Sciatic nerve (tissue), 2 donors: ENCODE data around the gene COX6A1. TPM values are rescaled to one million over a fixed set of nuclear protein-coding genes. Genes with fewer than 3 reads are reported as not detected.
A peak's percentile ranks its signal among the peaks of the same experiment; 100 is the strongest.

Experiments
- ATAC-seq: fragments of 200-7000 bp; cut with Tn5 transposase; one replicate; pipeline ENCODE4 v1.9.1; 2020; ENCODE audit warnings: mild to moderate bottlenecking, moderate library complexity
- DNase-seq: peaks from one replicate; pipeline ENCODE4 v3.0.0-alpha.2; 2020; ENCODE audit warnings: low spot score
- intact Hi-C: fragments of 100-400 bp; cut with DNase I; formaldehyde crosslinking; loops from one replicate; pipeline ENCODE4 v1.14.2; 2022
- total RNA-seq: library from RNA; stranded (reverse); fragmentation: NEBNext Ultra II Directional; extraction: Animal tissue kit (Norgen Biotek cat#: 25700); gene quantifications from one replicate; pipeline ENCODE4 v1.2.1, GENCODE V29; 2021
- donor health status: DM: no; HTN: no; CAD: no.
- donor health status: DM: no; HTN: no; CAD: no.

COX6A1 gene
- total RNA-seq = 165 TPM

DNA sequence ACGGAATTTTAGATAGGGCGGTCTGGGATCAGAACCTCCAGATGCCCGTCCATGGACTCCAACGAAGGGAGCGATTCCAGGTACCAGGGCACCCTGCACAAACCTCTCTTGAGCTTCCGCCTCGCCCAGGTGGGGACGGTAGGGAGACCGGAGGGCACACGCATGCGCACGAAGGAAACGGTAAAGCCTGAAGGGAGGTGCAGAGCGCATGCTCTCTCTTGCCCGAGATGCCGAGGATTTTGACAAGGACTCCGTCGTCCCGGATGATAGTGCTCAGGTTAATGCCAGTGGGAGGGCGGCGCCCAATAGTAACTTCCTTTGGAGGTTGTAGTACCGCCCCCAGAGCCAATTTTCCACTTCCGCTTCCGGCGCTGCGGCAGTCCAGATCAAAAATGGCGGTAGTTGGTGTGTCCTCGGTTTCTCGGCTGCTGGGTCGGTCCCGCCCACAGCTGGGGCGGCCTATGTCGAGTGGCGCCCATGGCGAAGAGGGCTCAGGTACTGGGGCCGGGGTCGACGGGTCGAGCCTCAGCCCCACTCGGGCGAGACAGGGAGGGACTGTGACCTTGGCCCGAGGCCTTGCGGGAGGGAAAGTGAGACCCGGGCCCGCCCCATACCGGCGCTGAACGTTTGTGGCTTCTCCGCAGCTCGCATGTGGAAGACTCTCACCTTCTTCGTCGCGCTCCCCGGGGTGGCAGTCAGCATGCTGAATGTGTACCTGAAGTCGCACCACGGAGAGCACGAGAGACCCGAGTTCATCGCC, at the start of gene COX6A1:
COX6A1 (plus strand) TSS at position 379 of the 760 bp plus-strand sequence; CDS start at position 393, 14 bp downstream.
- intact Hi-C loops = no loop called here
- ATAC-seq = peak; percentile 98
- DNase-seq = peak; percentile 94

DNA sequence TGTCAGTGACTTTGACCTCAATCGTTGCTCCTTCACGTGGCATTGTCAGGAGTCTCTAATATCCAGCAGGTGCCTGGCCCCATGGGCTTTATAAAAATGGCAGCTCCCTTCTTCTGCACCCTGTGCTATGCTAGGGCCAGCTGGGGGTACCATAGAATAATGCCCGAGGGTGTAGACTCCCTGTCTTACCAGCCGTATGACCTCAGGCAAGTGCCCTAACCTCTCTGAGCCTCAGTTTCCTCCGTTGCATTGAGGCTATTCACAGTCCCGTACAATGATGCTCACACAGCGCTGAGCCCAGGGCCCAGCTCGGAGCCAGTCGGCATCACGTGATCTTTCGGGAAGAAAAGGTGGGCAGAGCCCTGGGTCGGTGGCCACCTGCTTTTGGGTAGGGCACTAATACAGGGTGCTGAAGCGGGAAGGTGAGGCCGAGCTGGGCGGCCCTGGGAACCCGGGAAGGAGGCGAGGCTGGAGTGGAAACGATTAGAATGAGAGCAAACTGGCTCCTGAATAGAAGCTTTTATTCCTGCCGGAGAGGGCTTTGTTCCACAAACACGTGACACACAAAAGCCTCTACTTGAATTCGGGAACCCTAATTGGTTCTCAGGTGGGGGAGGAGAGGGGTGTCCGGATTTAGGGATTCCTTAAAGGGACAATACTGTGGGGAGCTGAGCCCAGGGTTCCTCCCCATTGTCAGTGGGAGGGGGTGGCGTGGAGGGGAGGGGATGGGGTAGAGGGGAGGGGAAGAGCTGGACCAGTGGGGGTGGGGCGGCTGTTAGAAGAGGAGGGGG, 49.0 kb upstream of the COX6A1 start:
- ATAC-seq (no peak), DNase-seq (no peak)
- intact Hi-C loops = no loop called here

DNA sequence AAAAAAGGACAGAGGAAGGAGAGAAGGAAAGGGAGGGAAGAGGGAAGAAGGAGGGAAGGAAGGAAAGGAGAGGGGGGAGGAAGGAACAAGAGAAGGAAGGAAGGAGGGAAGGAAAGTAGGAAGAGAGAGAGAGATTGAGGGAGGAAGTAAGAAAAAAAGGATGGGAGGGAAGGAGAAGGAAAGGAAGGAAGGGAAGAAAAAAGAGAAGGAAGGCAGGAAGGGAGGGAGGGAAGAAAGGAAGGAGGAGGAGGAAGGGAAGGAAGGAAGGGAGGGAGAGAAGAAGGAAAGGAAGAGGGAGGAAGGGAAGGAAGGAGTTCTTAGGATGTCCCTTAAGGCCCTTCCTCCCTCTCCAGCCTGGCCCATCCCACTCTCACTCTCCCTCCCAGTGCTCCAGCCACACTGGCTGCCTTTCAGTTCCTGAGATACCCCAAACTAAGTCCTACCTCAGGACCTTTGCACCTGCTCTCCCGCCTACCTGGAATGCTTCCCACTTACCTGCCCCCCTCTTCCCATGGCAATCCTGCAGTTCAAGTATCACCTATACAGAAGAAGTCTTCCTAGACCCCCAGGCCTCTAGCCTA, 47.3 kb upstream of the COX6A1 start:
- intact Hi-C loops = no loop called here
- no peak for DNase-seq
- ATAC-seq = no peak

DNA sequence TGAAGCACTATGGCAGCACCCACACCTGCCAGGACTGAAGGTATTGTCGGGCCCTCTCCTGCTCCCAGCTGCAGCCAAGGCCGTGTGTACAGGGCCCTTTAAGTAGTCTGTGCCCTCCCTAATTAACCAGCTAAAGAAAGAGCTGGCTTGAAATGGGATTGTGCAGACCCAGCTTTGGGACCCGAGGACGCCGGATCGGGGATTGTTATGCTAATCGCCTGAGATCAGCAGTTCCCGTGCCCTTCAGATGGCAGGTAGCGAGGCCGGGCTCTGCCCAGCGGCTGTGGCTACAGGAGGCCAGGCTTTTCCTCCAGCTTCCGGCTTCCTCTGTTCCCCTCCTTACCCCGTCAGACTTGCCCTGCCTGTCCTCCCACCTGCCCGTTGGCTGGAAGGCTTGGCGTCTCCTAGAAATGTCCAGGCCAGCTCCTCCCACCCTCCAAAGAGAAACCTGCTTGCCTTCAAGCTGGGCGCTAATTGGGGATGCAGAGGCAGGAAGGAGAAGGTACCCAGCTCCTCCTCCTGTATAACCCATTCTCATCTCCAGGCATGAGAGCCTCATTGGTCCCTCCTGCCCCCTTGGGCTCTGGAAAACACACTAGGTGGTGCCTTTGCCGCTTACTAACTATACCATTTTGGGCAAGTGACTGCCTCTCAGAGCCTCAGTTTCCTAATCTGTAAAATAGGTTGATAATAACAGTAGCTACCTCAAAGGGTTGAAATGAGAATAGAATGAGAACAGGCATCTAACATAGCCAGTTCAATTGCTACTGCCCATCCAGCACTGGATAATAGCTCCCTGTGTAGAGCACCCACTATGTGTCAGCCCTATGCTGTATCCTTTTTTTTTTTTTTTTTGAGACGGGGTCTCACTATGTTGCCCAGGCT, 43.2 kb upstream of the COX6A1 start:
- intact Hi-C loops = no loop called here
- ATAC-seq (no peak), DNase-seq (no peak)

- DNase-seq (no peak), ATAC-seq (no peak)
- intact Hi-C loops = no loop called here
Observed at GRCh38 chr12:120397824-120398540, 39.9 kb upstream of the COX6A1 start.

DNA sequence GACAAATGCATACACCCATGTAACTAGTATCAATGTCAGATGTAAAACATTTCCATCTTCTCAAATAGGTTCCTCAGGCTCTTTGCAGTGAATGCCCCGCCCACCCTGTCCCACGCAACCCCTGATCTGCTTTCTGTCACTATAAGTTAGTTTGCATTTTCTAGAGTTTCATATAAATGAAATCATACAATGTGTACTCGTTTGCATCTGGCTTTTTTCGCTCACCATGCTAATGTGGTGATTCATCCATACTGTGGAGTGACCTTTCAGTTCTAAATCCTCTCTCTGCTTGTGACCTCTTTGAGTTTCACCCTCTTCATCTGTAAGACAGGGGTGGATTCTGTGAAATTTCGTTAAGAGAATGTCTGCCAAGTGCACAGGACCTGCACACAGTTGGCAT, 38.4 kb upstream of the COX6A1 start:
- DNase-seq = no peak
- no peak for ATAC-seq
- intact Hi-C loops = no loop called here

DNA sequence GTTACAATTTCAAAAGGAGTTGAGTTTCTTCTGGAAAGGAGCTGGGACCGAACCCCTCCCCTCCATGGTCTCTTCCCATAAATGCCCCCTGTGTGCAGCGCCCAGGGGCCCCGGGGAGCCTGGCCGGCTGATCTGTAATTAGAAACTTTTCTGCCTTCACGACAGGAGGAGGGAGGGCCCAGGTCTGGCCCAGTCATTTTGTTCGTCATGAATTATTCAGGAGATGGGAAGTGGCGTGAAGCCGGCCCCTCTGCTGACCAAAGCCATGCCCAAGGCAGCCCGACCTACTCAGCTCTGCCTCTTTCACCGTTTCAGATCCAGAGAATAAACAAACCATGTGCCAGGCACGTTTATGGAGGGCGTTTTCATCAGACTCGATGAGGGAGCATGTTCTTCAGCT, 35.7 kb upstream of the COX6A1 start:
- ATAC-seq (no peak), DNase-seq (no peak)
- intact Hi-C loops = no loop called here

GRCh38 chr12:120403869-120404268, 34.0 kb upstream of the COX6A1 start:
- intact Hi-C loops = no loop called here
- no peak for DNase-seq
- ATAC-seq = no peak

DNA sequence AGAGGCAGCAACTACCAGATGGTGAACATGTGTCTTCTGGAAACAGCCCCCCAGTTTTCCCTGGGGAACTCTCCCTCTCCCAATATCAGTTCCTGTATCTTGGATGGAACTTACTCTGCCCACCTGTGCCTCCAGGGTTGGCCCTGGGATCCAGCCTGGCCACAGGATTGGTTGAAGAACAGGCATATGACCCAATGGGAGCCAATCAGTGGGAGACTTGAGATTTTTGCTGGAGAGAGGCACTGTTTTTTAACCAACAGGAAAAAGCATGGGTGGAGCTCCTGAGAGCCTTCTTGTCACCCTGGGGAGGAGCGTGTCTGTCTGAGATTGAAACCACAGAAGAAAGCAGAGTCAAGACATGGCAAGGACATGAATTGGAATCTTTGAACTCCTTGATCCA, 33.6 kb upstream of the COX6A1 start:
- no peak for DNase-seq
- no peak for ATAC-seq
- intact Hi-C loops = no loop called here

DNA sequence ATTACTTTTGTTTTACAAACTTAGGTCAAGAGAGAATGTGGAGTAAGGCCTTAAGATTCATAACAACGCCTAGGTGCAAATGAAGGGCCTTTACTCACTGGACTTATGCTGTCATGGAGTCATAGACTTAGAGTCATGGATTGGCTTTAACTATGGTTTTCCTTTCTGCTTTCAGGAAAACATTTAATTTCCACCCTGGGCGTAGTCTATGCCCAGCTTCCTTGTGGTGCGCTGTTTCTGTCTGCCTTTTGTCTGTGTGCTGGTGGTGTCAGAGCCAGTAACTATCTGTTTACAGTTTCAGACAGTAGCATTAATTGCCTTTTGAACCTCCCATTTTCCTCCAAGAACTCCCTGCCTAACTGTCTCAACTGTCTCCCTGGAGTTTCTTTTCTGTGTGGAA, 31.8 kb upstream of the COX6A1 start:
- intact Hi-C loops = no loop called here
- ATAC-seq = no peak
- no peak for DNase-seq

GRCh38 chr12:120406553-120406952, 31.4 kb upstream of the COX6A1 start:
- ATAC-seq = no peak
- intact Hi-C loops = no loop called here
- DNase-seq = no peak

DNA sequence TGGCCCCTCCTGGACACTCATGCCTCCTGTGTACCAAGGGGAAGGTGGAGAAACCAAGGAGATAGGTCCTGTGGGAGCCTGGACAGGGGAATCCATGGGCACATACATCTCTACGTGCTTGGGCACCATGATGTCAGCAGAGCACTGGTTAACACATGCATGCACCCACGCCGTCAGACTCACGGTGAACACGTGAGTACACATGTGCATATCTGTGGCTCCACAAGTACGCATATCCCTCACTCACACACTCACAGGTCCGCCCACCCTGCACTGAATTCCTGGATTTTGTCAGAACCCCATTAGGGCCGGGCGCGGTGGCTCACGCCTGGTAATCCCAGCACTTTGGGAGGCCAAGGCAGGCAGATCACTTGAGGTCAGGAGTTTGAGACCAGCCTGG, 29.1 kb upstream of the COX6A1 start:
- intact Hi-C loops = no loop called here
- DNase-seq (no peak), ATAC-seq (no peak)

GRCh38 chr12:120412421-120412820, 25.5 kb upstream of the COX6A1 start:
- intact Hi-C loops = no loop called here

GRCh38 chr12:120413901-120414695, 23.8 kb upstream of the COX6A1 start:
- no peak for ATAC-seq
- intact Hi-C loops = no loop called here
- no peak for DNase-seq

More at GRCh38 chr12:120412421-120412820, 25.5 kb upstream of the COX6A1 start:
- ATAC-seq (no peak), DNase-seq (no peak)

DNA sequence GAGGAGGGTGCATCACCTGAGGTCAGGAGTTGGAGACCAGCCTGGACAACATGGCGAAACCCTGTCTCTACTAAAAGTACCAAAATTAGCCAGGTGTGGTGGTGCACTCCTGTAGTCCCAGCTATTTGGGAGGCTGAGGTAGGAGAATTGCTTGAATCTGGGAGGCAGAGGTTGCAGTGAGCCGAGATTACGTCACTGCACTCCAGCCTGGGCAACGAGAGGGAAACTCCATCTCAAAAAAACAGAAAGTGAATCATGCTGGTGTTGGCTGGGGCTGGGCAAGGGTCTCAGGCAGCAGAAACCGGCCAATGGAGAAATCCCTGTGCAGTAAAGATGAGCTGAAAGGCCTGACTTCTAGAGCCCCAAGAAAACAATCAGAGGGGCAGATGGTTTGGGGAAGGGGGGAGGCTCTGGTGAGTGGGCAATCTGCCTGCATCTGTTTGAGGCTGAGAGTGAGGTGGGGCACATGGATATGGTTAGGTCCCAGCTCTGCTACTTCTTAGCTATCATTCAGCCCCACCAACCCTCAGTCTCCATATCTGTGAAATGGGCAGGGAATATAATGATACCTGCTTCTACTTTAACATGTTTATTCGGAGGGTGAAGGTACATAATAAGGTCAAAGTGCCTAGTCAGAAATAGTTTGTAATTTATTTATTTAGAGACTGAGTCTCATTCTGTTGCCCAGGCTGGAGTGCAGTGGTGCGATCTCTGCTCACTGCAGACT, 21.3 kb upstream of the COX6A1 start:
- intact Hi-C loops = no loop called here
- DNase-seq (no peak), ATAC-seq (no peak)

GRCh38 chr12:120417917-120418580, 19.9 kb upstream of the COX6A1 start:
- ATAC-seq (no peak), DNase-seq (no peak)
- intact Hi-C loops = no loop called here

GRCh38 chr12:120421701-120422100, 16.2 kb upstream of the COX6A1 start:
- ATAC-seq (no peak), DNase-seq (no peak)
- intact Hi-C loops = no loop called here
